MV-4-11 (cell line): ENCODE data around the gene YPEL2.
"Not testable (repeated sequence)": the region's sequence is repeated elsewhere in the genome, so short reads cannot be mapped to it uniquely, and the experiment has no call there.

Experiments used
- DNase-seq: peaks from one replicate; lab custom pipeline; 2025; lab: John Stamatoyannopoulos, UW

YPEL2 gene

DNA sequence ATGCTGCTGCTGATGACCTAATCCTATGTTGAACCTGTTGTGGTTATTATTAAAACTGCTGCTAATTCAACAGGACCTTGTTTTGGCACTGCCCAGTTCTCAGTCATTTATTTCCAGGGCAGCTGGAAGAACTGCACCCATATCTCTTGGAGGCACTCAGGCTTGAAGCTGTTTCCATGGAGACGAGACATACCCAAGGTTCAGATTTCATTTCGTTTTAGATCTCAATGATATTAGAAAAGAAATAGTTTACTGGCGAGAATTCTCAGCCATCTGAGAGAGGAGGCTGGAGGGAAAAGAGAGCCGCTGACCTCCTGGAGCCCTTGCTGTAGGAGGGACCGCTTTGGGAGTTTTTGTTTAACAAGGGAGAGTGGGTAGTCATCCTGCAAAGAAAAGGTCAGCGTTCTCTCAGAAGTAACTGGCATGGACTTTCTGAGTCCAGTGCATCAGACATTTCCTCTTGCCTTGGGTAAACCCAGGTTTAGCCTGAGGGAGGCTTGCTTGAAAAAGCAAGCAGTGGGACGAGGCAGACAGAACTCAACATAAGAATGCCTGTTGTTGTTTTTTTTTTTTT is 75.4 kb downstream of the YPEL2 start:
- no peak for DNase-seq

DNA sequence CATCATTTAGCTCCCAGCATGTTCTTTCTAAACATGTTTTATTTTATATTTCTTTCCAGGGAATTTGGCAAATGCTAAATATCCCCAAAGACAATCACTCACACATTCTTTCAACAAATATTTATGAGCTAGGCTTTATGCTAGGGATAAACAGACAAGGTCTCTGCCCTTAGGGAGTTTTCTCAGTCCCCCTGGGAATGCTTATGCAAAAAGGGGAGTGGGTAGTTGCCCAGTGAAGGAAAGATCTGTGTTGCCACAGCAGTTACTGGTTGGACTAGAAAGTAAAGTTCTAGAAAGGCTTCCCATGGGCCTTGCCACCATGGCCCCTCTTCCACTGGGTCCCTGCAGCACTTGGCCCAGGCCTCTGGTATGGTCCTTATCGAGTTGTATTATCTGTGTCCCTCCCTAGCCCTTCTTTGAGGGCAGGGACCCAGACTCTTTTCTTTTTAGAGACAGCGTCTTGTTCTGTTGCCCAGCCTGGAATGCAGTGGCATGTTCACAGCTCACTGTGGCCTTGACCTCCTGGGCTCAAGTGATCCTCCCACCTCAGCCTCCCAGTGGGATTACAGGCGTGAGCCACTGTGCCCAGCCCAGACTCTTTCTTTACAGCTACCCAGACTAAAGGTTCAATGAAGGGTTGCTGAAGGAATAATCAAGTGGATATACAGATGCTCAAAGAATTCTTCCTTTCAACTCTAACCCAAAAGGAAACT is 78.0 kb downstream of the YPEL2 start:
- no peak for DNase-seq

DNA sequence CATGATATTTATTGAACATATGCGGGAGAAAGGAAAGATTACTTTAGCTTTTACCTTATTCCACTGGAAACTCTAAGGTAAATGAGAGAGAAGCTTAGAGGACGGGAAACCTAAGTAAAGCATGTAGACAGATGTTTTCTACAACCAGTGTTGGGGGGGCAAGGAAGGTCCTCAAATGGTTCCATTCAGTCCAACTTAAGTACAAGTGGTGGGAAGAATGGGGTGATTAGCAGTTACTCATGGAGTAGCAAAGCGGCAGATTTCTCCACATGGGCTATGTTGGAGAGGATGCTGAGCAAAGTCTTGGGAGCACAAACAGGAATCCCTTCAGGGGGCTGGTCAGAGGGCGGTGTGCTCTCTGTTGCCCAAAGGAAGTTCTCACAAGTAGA is 78.6 kb downstream of the YPEL2 start:
- no peak for DNase-seq

DNA sequence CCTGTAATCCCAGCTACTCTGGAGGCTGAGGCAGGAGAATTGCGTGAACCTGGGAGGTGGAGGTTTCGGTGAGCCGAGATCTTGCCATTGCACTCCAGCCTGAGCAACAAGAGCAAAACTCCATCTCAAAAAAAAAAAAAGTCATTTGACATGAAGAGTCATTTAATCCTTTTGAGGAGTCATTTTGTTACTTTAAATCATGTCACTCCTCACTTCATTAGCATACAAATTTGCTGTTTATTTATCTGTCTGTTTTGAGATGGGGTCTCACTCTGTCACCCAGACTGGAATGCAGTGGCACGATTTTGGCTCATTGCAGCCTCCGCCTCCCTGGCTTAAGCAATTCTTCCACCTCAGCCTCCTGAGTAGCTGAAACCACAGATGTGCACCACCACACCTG is 81.0 kb downstream of the YPEL2 start:
- DNase-seq = not testable (repeated sequence)

DNA sequence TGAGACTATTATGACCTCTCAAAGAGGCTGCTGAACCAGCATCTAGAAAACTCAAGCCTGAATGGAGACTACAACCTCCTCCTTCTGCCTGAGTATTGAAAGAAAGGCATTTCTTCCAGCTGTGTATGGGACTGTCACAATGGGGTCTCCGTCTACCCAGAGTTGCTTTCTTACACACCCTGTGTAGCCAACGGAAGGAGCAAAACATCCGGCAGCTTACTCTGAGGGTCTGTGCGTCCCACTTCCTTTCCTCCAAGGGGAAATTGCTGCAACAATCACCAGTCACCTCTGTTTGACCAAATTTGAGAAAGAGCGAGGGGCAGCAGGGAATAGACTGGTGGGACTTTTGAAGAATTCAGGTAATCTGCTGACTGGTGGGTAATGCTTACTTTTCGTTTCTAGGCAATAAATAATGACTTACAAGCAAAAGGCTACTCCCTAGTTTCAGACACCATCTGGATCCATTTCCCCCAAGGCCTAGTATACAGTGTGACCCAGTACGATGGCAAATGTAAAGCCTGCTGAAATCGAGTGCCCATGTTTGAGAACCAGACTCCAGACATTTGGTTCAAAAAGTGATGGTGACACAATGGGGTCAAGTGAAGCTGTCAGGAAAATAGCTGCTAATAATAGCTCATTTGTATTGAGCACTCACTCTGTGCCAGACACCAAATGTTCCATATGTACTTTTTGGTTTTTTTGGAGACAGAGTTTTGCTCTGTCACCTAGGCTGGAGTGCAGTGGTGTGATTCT is 81.7 kb downstream of the YPEL2 start:
- no peak for DNase-seq

DNA sequence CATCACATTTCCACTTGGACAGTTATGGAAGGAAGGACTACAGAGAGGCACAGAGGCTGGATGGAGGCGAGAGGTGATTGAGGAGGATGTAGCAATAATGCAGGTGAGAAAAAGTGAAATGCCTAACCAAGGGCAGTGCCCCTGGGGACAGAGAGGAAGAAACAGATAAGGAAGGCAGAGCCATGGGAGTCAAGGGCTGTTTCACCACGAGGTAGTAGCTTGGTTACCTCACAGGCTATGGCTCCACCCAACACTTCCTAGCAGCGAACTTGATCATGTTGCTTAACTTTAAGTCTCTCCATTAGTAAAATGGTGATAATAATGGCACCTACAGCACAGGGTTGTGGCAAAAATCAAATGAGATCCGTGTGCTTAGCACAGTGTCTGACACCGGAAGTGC is 83.9 kb downstream of the YPEL2 start:
- DNase-seq = peak; percentile 50

DNA sequence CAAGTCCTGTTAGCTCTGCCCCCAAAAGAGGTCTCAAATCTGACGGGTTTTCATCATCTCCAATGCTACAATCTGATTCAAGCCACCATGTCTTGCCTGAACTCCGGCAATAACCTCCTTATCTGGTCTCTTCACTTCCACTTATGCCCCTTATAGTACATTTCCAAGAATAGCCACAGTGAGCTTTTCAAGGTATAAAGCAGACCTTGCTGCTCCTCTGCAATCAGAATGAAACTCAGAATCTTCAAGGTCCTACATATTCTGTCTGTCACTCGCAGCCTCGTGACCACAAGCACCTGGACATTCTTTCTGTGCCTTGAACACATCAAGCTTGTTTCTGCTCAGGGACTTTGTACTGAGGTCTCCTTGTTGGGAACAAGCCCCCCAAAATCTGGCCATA is 84.7 kb downstream of the YPEL2 start:
- DNase-seq = no peak

DNA sequence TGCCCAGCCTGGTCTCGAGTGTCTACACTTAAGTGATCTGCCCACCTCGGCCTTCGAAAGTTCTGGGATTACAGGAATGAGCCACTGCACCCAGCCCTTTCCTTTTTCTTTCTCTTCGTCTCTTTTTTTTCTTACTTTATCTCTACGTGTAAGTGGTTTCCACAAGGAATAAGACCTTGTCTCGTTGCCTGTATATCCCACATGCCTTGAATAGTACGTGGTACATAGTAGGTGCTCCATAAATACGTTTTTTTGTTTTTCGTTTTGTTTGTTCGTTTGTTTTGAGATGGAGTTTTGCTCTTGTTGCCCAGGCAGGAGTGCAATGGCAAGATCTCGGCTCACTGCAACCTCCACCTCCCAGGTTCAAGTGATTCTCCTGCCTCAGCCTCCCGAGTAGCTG is 86.0 kb downstream of the YPEL2 start:
- no peak for DNase-seq

DNA sequence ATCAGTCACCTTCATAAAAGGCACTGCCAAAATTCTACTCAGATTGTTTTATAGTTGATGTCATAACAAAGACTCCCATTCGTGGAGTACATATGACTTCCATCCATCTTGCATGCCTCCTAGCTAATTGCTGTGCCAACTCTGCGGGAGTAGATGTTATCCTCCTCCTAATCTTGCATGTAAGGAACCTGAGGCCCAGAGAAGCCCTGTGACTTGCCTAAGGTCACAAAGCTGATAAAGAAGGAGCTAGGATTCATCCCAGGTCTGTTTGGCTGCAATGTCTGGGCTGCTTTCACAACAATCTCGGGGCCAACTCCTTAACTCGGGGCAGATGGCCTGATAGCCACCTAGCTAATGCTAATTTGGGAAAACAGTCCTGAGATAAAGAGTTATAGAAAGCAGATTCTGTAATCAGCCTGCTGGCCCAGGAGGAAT is 87.3 kb downstream of the YPEL2 start:
- no peak for DNase-seq

DNA sequence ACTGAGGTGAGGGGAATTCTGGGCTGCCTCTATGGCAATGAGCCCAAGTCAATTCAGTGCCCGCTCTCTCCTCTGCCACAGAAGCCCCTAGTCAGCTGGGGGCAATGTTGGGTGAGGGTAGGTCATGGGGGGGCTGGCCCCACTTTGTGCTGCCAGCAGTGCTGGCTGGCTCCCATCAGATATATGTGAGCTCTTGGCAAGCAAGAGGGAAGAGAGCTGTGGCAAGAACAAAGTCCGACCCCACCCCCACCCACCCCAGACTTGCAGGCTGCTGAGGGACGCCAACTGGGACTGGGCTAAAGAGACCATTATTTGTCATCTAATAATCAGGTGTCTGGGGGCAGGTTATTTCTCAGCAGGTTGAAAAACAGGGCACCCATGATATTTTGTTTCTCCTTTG is 89.4 kb downstream of the YPEL2 start:
- DNase-seq = no peak

DNA sequence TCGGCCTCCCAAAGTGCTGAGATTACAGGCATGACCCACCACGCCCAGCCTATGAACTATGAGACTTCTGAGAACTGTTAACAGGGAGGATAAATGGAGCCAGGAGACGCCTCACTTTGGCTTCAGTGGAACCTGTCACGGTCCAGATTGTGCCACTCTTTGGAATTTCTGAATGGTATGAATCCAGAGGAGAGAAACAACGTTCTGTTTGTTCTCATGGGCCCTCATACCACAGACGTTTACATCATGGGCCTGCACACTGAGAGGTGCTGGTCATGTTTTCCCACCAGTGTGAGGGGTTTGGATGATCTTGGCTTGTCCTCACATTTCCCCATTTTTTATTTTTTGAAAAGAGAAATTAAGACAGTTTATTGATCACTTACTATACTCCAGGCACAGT is 90.3 kb downstream of the YPEL2 start:
- no peak for DNase-seq

DNA sequence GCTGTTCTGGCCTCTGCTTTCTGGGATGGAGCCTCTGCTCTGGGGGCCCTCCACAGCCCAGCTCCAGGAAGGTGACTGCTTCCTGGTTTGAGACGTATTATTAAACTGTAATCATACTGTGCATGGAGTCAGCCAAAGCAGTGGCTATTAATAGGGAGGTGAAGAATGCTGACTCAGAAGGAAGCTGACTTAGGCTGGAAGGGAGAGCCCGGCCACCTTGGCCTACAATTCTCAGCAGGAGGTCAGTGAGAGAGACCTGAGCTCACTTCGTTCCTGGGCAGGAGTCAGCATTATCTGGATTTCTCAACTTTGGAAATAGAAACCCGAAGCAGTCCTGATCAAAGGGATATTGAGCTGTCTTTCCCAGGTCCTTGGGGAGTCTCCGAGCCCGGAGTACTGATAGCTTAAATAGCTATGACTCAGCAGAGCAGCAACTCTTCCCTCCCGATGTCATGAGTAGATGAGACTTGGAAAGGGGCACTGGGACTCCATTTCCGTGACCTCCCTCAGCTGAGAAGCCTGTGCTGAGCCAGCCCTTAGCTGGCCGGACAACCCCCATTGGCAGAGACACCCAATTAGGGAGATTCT is 91.8 kb downstream of the YPEL2 start:
- DNase-seq = no peak

DNA sequence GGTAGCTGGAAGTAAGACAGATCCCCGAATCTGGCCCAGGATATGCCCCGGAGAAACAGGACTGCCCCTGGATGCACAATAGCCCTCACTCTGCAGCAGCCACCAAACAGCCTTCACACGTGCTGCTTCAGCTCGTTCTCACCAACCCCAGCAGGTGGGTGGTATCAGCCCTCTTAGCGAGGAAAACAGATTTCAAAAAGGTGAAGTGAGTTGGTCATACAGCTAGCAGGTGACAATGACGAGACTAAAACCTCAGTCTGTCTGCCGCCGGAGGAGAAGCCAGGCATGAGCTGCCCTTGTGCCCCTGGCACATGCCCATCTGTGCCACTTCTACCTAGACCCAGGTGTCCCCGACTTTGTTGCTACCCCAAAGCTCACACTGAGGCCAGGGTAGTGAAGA is 92.4 kb downstream of the YPEL2 start:
- no peak for DNase-seq

DNA sequence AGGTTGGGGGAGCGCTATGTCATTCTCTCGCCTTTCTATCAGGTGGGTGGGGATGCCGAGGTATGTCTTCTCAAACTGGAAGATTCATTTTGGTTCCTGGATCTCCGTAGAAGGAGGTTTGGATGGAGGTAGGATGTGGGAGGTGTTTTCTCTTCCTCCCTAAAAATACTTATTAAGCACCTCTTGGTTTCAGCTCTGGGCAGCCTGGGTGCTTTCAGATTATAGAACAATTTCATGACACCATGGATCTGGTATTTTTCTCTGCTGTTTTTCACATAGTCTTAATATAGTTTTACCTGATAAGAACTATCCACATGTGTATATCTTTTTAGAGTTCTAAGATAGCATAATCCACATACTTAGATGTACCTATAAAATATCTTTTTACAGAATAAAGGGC is 92.9 kb downstream of the YPEL2 start:
- no peak for DNase-seq

DNA sequence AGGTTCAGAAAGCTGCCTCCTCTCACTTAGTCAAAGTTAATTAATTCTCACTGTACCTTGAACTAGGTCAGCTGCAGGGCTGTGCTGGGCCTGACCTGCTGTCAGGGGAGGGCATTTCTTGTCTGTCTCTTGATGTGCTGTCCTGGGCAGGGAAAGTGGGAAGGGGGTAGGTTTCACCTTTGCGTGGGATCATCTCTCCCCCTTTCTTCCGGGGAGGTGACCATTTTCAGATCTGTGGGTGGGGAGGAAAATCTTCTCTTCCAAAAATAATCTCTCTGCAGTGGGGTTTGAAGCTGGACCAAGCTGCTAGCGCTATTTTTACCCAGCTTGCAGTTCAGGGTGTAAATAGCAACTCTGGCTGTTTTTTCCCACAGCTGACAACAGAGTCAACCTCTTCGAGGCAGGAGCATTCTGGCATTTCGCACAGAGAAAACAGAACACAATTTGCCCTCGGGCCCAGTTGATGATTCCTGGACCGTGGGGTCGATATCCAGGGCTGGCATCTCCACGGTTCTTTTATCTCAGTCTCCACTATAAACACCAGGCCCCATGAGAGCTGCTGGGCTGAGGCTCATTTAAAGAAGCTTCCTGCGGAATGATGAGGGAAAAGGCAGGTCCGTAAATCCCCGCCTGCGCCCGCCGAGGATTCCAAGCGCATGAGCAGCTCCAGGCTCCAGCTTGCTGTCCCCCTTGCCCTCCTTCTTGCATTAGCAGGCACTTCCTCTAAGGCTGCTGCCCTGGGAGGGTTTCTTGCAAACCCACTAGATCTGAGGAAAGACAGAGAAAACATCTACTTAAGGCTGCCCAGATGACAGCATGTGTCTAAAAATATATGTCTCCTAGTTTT is 93.9 kb downstream of the YPEL2 start:
- DNase-seq = peak; percentile 48

DNA sequence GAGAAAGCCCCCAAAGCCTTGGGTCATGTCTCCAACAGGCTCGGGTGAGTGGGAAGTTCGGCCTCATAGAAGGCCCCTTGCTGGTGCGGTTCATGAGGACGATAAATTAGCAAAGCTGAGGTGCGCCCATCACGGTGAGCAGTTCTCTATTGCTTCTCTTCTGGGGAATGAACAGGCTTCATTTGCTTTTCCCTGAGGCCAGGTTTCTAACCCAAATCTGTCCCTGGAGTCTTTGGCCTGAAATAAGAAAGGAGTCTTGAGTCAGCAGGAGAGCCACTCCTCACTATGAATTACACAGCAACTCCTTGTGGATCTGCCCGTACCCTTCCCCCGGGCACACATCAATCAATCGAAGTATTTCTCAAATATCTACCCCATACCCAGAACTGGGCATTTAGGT is 94.6 kb downstream of the YPEL2 start:
- no peak for DNase-seq

DNA sequence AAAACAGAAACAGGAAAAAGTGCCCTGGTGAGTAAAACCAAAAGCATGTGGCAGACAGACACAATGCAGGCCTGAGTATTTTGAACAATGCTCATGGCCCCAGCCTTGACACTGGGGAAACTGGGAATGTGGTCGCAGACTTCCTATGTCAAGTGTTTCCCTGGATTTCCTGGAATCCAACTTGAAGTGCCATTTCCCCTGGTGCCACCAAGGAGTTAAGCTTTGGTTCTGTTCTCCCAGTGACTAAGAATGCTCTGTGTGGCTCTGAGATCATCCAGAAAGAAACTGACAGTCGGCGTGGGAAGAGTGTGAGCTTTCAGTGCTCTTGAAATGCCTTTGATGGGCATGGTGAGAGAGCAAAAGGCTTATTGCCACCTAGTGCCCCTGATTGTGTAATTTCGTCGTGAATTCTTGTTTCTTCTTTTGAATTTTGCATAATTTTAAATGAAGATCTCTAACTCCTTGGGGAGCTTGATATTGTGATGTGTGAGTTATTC is 96.0 kb downstream of the YPEL2 start:
- peak; percentile 65 for DNase-seq

DNA sequence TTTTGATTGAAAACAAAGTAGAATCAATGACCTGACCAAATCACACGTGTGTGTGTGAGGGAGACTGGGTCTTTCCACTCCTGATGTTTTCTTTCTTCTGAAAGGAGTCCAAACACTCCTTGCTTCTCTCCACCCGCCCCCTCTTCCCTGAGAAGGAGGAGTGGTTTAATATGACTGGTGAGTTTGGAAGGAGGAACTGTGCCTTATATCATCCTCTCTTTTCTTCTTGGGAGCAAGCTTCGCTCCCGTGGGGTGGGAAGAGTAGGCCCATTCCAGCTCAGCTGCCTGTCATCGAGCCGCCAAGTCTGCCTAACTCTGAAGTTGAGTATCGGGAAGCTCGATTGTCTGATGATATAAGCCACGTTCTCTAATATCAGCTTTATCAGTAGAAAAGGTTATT is 96.5 kb downstream of the YPEL2 start:
- no peak for DNase-seq

DNA sequence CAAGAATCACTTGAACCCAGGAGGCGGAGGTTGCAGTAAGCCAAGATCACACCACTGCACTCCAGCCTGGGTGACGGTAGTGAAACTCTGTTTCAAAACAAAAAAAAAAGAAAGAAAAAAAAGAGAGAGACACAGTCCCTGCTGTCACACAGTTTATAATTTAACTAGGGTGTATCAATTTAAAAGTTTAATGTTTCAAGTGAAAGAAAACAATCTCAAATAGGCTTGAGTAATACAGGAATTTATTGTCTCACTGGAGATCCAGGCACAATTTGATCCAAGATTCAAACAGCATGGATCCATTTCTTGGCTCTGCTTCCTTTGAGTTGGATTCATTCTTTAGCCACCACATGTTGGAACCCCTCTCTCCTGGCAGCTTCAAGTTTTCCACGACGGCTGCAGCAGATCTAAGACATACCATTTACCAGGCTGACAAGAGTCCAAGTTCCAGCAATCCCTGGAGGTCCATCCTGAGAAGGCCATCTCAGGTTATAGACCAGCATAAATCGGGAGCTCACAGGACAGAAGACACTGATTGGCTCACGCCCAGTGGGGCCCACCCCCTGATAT is 97.5 kb downstream of the YPEL2 start:
- DNase-seq = no peak

DNA sequence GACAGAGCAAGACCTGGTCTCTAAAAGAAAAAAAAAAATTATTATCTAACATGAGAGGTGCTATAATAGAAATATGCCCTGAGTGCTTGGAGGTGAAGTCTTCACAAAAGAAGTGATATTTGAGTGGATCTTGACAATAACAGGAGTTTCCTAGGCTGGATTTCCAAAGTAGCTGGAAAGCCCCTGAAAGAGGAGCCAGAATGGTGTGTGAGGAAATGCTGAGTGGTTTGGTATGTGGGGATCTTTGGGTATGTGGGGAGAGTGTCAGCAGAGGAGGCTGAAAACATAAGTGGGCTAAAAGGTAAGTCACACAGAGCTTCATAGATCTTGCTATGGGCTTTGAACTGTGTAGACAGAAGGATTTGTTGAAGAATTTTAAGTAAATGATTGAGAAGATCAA is 100.1 kb downstream of the YPEL2 start:
- no peak for DNase-seq

DNA sequence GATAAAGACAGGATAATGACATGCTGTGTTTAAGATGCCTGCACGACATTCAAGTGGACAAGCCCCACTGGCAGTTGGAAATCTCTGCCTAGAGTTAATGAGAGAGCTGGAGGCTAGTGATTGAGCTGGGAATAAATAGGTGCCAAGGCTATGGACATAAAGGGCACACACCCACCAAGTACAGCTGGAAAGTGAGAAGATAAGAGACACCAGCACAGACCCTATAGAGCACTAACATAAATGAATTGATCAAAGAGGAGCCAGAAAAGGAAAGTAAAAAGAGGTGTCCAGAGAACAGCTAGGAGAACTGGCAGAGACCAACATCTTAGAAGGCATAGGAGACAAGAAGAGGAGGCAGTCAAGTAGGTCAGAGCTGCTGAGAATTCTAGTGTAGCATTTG is 101.2 kb downstream of the YPEL2 start:
- DNase-seq = no peak

DNA sequence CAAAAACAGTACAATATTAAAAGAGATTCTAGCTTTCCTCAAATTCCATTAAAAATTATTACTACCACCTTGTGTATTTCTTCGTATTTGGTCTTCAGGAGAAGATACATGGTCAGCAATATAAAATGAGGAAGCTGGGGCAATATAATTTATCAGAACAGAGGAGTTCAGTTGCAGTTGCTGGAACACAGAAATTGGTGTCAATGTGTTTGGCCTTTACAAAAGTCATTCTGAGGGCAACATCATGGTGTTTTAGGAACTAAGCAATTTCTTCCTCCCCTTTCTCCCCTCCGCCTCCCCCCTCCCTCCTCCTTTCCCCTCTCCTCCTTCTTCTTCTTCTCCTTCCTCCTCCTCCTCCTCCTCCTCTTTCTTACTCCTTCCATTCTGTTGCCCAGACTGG is 102.1 kb downstream of the YPEL2 start:
- DNase-seq = peak; percentile 37
